DND-41 (cell line): ENCODE data around the gene SLBP.

Experiments used
- CTCF ChIP-seq: IDR thresholded peaks from 2 replicates; pipeline ENCODE4 v1.5.1; 2012; ENCODE audit warnings: borderline replicate concordance, low read length, moderate library complexity, mild to moderate bottlenecking; ENCODE audit not compliant: poor library complexity, severe bottlenecking; ENCODE audit errors: extremely low read depth
- EZH2 ChIP-seq: IDR thresholded peaks from 3 replicates; pipeline ENCODE4 v1.6.1; 2012; ENCODE audit warnings: borderline replicate concordance, low read depth, mild to moderate bottlenecking, moderate library complexity, low read length, inconsistent platforms; ENCODE audit not compliant: severe bottlenecking

DNA sequence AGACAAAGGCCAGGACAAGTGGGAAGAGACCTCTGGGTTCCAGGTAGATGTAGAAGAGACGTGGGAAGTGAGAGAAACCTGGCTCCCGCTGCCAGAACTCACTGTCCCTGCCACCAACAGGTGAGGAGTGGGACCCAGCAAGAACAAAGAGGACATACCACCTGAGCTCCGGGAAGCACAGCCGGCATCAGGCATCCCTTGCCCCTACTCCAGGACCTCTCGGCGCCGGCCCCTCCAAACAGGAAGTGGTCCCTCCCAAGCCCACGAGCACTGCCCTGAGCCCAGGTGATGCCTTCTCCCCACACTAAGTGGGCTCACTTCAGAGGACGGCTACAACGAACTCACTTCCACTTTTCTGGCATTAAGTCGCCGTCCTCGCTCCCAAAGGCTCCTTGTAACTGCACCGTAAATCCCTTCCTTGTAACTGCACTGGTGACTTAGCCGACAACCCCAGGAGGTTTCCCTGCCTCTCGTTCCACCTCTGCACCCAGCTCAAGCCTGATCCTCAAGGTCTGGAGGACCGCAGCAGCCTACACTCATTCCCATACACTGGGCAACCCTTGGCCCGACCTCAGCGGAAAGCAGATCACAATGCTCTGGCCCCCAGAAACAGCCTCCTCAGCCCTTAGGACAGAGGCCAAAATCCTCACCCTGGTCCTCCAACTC, 36.9 kb downstream of the SLBP start:
- TF ChIP-seq CTCF (no peak), EZH2 (no peak)
